Cardiac fibroblast (primary cell): ENCODE measurements around the gene DCXR.
A peak's percentile ranks its signal among the peaks of the same experiment; 100 is the strongest.

ENCODE experiments used
- DNase-seq, 2 donors: peaks; one replicate each; pipeline versions ENCODE4 v3.0.0 to v3.0.0-alpha.2; 2010; ENCODE audit warnings: low read depth in 2 of 2
- H3K4me3 ChIP-seq, 2 donors: replicated peaks in 1 of 2; 1 replicate in 1 of 2; 2 replicates in 1 of 2; pipeline ENCODE4 v1.5.1; 2011; ENCODE audit warnings: low read depth in 2 of 2, low read length in 2 of 2, mild to moderate bottlenecking in 2 of 2, moderate library complexity in 1 of 2
- TF ChIP-seq, protein P1 (sequence below): IDR thresholded peaks from one replicate; pipeline ENCODE4 v1.5.1; 2011; ENCODE audit warnings: low read depth, mild to moderate bottlenecking, low read length, inconsistent platforms

DCXR gene

DNA sequence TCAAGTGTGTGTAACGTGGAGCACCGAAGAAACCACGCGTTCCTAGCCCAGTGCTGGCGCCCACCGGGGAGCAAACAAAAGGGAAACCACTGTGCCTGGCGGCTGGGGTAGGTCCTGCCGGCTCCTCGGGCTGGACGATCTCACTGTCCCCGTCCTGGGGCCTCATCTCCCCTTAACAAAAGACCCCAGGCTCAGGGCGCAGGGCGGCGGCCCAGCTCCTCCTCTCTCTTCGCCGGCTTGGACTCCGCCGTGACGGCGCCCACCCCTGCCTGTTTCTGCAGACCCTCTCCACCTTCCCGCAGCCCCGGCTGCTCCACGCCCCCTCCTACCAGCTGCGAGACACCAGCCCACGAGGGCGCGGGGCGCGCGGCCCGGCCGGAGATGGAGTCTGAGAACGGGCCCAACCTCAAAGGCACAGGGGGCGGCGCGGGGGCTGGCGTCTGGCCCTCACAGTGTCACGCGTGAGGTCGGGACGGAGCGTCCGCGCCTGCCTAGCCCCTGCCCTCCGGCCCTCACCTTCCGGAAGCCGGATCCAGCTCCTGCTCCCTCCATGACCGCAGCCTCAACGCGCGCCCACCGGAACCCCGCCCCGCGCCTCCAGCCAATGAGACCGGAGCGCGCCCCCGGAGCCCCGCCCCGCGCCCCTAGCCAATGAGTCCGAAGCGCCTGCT is 15.1 kb downstream of the DCXR start, which contains the start of gene CENPX:
TSS of gene CENPX (minus strand) at position 569 of the 671 bp plus-strand sequence. CDS start at position 552, 17 bp downstream.
- H3K4me3 ChIP-seq: peak within 1 kb of the TSS; percentile 73 to 94
- no peak for DNase-seq
- TF ChIP-seq, protein P1, sequence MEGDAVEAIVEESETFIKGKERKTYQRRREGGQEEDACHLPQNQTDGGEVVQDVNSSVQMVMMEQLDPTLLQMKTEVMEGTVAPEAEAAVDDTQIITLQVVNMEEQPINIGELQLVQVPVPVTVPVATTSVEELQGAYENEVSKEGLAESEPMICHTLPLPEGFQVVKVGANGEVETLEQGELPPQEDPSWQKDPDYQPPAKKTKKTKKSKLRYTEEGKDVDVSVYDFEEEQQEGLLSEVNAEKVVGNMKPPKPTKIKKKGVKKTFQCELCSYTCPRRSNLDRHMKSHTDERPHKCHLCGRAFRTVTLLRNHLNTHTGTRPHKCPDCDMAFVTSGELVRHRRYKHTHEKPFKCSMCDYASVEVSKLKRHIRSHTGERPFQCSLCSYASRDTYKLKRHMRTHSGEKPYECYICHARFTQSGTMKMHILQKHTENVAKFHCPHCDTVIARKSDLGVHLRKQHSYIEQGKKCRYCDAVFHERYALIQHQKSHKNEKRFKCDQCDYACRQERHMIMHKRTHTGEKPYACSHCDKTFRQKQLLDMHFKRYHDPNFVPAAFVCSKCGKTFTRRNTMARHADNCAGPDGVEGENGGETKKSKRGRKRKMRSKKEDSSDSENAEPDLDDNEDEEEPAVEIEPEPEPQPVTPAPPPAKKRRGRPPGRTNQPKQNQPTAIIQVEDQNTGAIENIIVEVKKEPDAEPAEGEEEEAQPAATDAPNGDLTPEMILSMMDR: no peak

DNA sequence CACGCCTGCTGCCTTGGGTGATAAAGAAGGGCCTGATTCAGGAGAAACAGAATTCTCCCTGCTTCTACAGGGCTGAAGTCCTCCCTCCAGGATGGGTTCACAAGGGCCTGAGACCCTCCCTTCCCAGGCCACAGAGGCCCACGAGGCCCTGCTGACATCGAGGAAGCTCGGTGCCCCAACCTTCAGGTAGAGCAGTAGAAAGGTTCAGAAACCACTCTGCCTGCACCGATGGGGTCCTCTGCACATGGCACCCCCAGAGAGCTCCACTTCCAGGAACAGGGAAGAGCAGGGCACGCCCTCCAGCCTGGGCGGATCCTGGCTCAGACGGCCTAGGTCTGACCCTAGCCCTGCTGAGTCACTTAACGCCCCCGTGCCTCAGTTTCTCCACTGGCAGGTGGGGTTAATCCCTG is 15.6 kb downstream of the DCXR start:
- no peak for DNase-seq
- H3K4me3 ChIP-seq: peak overlapping the region; percentile 73 to 94
- TF ChIP-seq, protein P1: no peak

DNA sequence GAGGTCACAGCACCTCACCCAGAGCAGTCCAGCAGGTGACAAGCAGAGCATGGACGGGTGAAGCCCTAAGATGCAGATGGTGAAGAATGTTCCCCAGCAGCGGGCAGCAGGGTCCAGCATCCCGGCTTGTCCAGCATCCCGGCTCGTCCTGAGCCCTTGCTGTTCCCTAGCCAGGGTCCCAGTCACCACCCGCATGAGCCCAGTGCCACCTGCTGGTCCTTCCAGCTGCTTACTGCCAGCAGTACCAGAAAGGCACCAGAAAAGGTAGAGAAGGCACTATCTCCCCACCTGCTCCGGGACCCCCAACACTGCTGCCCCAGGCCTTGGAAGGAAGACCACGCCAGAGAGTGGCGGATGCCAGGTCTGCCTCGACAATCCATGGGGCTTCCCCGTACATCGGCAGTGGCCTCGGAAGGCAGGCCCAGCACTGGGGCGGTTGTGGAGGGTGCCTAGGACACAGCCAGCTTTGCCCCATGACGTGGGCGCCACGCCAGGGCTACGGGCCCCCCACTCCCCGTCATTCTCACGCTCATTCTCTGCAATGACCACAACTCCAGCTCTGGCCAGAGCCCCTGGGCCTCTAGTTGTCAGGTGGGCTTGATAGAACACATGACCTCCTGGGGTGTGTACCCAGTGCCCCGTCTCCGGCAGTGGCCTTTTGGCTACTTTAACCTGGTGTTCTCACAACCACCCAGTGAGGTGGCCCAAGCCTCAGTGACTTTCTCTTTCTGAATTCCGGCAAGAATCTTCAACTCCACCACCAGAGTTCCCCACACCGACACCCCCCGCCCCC is 16.2 kb downstream of the DCXR start:
- H3K4me3 ChIP-seq: peak overlapping the region; percentile 73 to 94
- DNase-seq: peak; percentile 79 to 84
- TF ChIP-seq, protein P1: peak; percentile 82

DNA sequence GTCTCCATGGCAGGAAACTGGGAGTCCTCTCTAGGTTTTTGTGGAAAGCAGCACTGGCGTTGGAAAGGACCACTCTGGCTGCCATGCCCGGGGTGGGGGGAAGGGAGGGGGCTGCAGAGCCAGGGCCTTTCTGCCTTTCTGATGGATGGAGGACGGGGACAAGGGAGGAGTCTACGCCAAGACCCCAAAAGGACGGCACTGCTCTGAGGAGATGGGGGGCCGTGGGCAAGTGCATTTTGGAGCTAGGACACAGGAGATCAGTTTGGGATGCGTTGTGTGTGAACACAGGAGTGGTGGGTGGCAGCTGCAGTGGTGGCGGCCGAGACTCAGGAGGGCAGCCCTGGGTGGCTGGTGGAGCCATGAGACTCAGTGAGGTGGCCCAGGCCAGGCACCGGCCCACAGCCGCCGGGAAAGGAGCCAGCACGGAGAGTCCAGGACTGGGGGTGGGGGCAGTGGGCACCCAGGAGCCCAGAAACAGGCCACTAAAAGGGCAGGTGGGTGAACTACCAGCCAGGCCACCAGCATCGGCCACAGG is 16.9 kb downstream of the DCXR start:
- no peak overlapping the region for H3K4me3 ChIP-seq
- TF ChIP-seq, protein P1: no peak
- DNase-seq: no peak

DNA sequence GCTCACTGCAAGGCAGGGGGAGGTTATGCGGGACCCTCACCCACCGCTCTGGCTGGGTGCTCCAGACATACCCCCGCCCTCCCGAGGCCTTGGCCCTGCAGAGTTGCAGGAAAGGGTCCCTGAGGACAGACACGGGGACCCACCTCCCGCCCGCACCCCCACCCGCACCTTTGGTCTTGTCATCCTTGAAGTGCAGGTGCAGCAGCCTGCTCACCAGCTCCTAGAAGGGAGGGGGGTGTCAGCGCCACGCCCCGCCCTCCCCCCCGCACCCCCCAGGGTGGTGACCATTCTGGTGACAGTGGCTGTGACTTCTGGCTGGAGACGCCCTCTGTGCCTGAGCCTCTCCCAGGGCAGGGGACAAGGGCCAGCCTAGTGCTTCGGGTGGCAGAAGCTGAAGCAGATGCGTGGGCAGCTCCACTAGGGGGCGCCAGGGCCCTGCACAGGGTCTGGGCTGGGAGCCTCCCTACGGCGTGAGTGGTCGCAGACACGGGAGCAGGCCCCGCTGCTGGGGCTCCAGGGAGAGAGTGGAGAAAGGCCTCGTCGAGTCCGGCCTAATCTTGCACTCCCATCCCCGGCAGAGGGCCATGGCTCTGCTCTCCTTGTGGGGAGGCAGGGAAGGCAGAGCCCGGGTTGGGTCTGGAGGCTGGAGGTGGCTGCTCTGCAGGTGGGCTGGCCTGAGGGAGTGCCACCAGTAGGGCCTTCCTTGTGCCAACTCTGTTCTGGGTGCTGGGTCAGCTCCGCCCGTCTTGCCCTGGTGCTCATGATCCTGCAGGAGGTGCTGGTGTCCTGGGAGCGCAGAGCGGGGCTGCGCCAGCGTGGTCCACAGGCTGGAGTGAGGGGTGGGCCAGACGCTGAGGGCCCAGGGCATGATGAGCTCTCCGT is 17.6 kb downstream of the DCXR start:
- peak; percentile 48 to 50 for DNase-seq
- no peak overlapping the region for H3K4me3 ChIP-seq
- TF ChIP-seq, protein P1: peak; percentile 85

DNA sequence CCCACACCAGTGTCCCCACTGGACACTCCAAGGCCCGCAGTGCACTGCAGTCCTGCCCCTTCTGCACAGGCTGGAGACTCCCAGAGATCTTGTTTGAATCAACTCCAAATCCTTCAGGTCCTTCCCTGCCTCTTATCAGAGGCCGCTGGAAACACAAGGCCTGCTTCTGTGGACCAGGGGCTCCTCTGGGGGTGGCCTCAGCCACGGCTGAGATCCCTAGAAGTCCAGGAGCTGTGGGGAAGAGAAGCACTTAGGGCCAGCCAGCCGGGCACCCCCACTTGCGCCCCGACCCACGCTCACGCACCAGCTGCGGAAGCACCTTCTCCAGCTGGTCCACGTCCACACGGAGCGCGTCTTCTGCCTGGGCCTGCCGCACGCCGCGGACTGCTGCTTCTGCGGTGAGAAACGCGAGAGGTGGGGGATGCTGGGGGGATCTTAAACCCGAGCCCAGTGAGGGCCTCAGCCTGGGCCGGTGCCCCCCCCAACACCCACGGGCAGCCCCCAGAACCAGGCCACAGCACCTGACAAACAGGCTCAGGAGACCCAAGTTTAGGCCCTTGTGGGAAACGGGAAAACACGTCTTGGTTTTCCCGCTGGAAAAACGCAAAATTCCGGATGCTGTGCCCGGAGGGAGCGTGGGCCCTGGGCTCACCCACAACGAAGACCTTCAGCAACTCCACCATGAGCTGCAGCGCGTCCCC is 18.4 kb downstream of the DCXR start:
- no peak for DNase-seq
- TF ChIP-seq, protein P1: no peak
- H3K4me3 ChIP-seq: no peak overlapping the region
